ENCODE data around the gene AP2S1. TPM values are rescaled to one million over a fixed set of nuclear protein-coding genes. Genes with fewer than 3 reads are reported as not detected.

Gene AP2S1
- total RNA-seq, 4 donors from 2014 or later, result 3.8 to 59.1 (median 45.1) TPM

GRCh38 chr19:46868025-46868802 lies 17.6 kb upstream of the AP2S1 start:
- H3K4me1 ChIP-seq, result peaks cover 0 to 7% of the 10 kb centered on the region in 2 donors
- intact Hi-C loops (cut with DNase I; ENCODE audit: low total_unique reads), result no loop called here

GRCh38 chr19:46867170-46867569 lies 16.5 kb upstream of the AP2S1 start:
- H3K27me3 ChIP-seq, result no peaks in the 10 kb centered on the region
- H3K27ac ChIP-seq, result no peak overlapping the region
- H3K4me3 ChIP-seq, result no peak overlapping the region
- TF ChIP-seq CTCF (IDR thresholded peaks at IDR 0.05) (no peak), POLR2A (IDR thresholded peaks at IDR 0.05) (no peak)
- H3K4me1 ChIP-seq, result peaks cover 0 to 7% of the 10 kb centered on the region in 2 donors
- DNase-seq, result no peak
- intact Hi-C loops (cut with DNase I; ENCODE audit: low total_unique reads), result no loop called here
- H3K36me3 ChIP-seq, result no peaks in the 10 kb centered on the region
- no peaks in the 10 kb centered on the region for H3K9me3 ChIP-seq

More at GRCh38 chr19:46868025-46868802, 17.6 kb upstream of the AP2S1 start:
- no peaks in the 10 kb centered on the region for H3K9me3 ChIP-seq
- no peak overlapping the region for H3K27ac ChIP-seq
- DNase-seq, result no peak
- no peaks in the 10 kb centered on the region for H3K36me3 ChIP-seq
- no peak for TF ChIP-seq POLR2A (IDR thresholded peaks at IDR 0.05)
- TF ChIP-seq CTCF (IDR thresholded peaks at IDR 0.05), result no peak
- no peak overlapping the region for H3K4me3 ChIP-seq
- no peaks in the 10 kb centered on the region for H3K27me3 ChIP-seq

GRCh38 chr19:46866407-46867136 lies 15.9 kb upstream of the AP2S1 start:
- TF ChIP-seq CTCF (IDR thresholded peaks at IDR 0.05) (no peak), POLR2A (IDR thresholded peaks at IDR 0.05) (no peak)
- Histone ChIP-seq H3K4me1 (peaks cover 0 to 7% of the 10 kb centered on the region in 2 donors), H3K27me3 (no peaks in the 10 kb centered on the region), H3K4me3 (no peak overlapping the region), H3K9me3 (no peaks in the 10 kb centered on the region), H3K36me3 (no peaks in the 10 kb centered on the region), H3K27ac (no peak overlapping the region)
- no peak for DNase-seq
- intact Hi-C loops (cut with DNase I; ENCODE audit: low total_unique reads), result no loop called here

GRCh38 chr19:46863818-46864629 lies 13.4 kb upstream of the AP2S1 start:
- Histone ChIP-seq H3K9me3 (no peaks in the 10 kb centered on the region), H3K4me1 (peaks cover 0 to 7% of the 10 kb centered on the region in 2 donors), H3K27ac (peak overlapping the region in 1 of 2 donors; percentile 97), H3K4me3 (no peak overlapping the region), H3K27me3 (no peaks in the 10 kb centered on the region), H3K36me3 (no peaks in the 10 kb centered on the region)
- TF ChIP-seq CTCF (IDR thresholded peaks at IDR 0.05), result no peak
- no peak for TF ChIP-seq POLR2A (IDR thresholded peaks at IDR 0.05)
- peak in 1 of 2 donors; percentile 12 for DNase-seq
- intact Hi-C loops (cut with DNase I; ENCODE audit: low total_unique reads), result loop anchor here (5.0 kb wide), 1 partner anchor 128 kb away; no protein-coding TSS in a partner anchor
